Endothelial cell of umbilical vein (primary cell): ENCODE data around the gene TRIM40. TPM values are rescaled to one million over a fixed set of nuclear protein-coding genes. Genes with fewer than 3 reads are reported as not detected.

Experiments
- BruUV-seq: library from RNA; stranded (reverse); fragments of 400-500 nt; replicated peaks from 2 replicates; lab custom pipeline; 2021; lab: Mats Ljungman, UMichigan
- CTCF ChIA-PET: fragments of 300-600, 350-600 bp; sonication (Branson Sonifier 250); formaldehyde crosslinking; loops from one replicate; lab custom pipeline; 2021; ENCODE audit warnings: antibody characterized with exemption, inconsistent platforms; lab: Charles Lee
- POLR2A ChIA-PET: fragments of 300-600, 350-600 bp; sonication (Branson Sonifier 250); formaldehyde crosslinking; loops from one replicate; lab custom pipeline; 2021; ENCODE audit warnings: antibody characterized with exemption, inconsistent platforms; lab: Charles Lee
- DNase-seq: peaks from one replicate; pipeline ENCODE4 v3.0.0-alpha.2; 2011; ENCODE audit warnings: low read depth, low spot score
- FAIRE-seq: peaks from 2 replicates; lab custom pipeline; 2011; peaks lifted over from hg19 to GRCh38; lab: Jason Lieb, UNC
- H2AFZ ChIP-seq: 2 replicates; pipeline ENCODE4 v1.6.0; 2012; ENCODE audit warnings: low read depth, low read length, control low read depth, inconsistent platforms
- H3K27ac ChIP-seq: 2 replicates; pipeline ENCODE4 v1.5.1; 2011; ENCODE audit warnings: low read depth, mild to moderate bottlenecking, control low read depth, low read length, moderate library complexity; ENCODE audit not compliant: insufficient read depth
- H3K27me3 ChIP-seq, 2 experiments: 2 replicates each; pipeline versions ENCODE4 v1.6.0 to v1.6.1; 2011; ENCODE audit warnings: low read length in 2 of 2, mixed read lengths in 1 of 2; ENCODE audit not compliant: control insufficient read depth in 2 of 2, insufficient read depth in 2 of 2
- H3K36me3 ChIP-seq, 2 experiments: 2 replicates in 1 of 2; 3 replicates in 1 of 2; pipeline ENCODE4 v1.5.1; 2011; ENCODE audit warnings: low read length in 2 of 2, mild to moderate bottlenecking in 1 of 2, moderate library complexity in 1 of 2; ENCODE audit not compliant: control insufficient read depth in 2 of 2, insufficient read depth in 2 of 2; ENCODE audit errors: extremely low read depth in 1 of 2
- H3K4me1 ChIP-seq: 3 replicates; pipeline ENCODE4 v1.5.1; 2011; ENCODE audit warnings: mild to moderate bottlenecking, low read length; ENCODE audit not compliant: control insufficient read depth, insufficient read depth; ENCODE audit errors: extremely low read depth
- H3K4me2 ChIP-seq: 2 replicates; pipeline ENCODE4 v1.6.1; 2011; ENCODE audit warnings: low read length, control low read depth, mixed read lengths; ENCODE audit not compliant: insufficient read depth
- H3K4me3 ChIP-seq, 3 experiments: fragments of 200-600 bp in 1 of 3; sonication (generic), shearing (Covaris generic) in 1 of 3; replicated peaks in 1 of 3; 2 replicates each; pipeline ENCODE4 v1.5.1; 2011 to 2016; ENCODE audit warnings: control low read depth in 3 of 3, low read length in 3 of 3, mild to moderate bottlenecking in 2 of 3, inconsistent platforms in 1 of 3, low read depth in 1 of 3, moderate library complexity in 1 of 3; ENCODE audit not compliant: insufficient read depth in 1 of 3
- H3K79me2 ChIP-seq: 2 replicates; pipeline ENCODE4 v1.6.0; 2012; ENCODE audit warnings: low read length, inconsistent platforms; ENCODE audit not compliant: control insufficient read depth, insufficient read depth
- H3K9ac ChIP-seq: replicated peaks from 2 replicates; pipeline ENCODE3; 2011; ENCODE audit warnings: low read length, control low read depth; ENCODE audit not compliant: insufficient read depth; ENCODE audit errors: extremely low read depth
- H3K9me1 ChIP-seq: replicated peaks from 3 replicates; pipeline ENCODE4 v1.6.0; 2011; ENCODE audit warnings: mild to moderate bottlenecking, low read length; ENCODE audit not compliant: control insufficient read depth, insufficient read depth; ENCODE audit errors: extremely low read depth
- H3K9me3 ChIP-seq: replicated peaks from 2 replicates; pipeline ENCODE4 v1.5.1; 2012; ENCODE audit warnings: low read length, inconsistent platforms; ENCODE audit not compliant: control insufficient read depth, insufficient read depth
- H4K20me1 ChIP-seq: replicated peaks from 2 replicates; pipeline ENCODE3; 2011; ENCODE audit warnings: mild to moderate bottlenecking, low read length; ENCODE audit not compliant: control insufficient read depth, insufficient read depth; ENCODE audit errors: extremely low read depth
- CTCF ChIP-seq, 2 donors: IDR thresholded peaks; 1 replicate in 1 of 2; 2 replicates in 1 of 2; pipeline ENCODE4 v1.5.1; 2011; ENCODE audit warnings: low read length in 2 of 2, mild to moderate bottlenecking in 2 of 2, moderate library complexity in 2 of 2, control low read depth in 1 of 2, inconsistent platforms in 1 of 2, low read depth in 1 of 2; ENCODE audit not compliant: insufficient read depth in 1 of 2; ENCODE audit errors: extremely low read depth in 1 of 2
- EZH2 ChIP-seq: IDR thresholded peaks from 2 replicates; pipeline ENCODE4 v1.6.1; 2012; ENCODE audit warnings: borderline replicate concordance, low read depth, mild to moderate bottlenecking, moderate library complexity, low read length, inconsistent platforms; ENCODE audit not compliant: severe bottlenecking
- FOS ChIP-seq: IDR thresholded peaks from 2 replicates; pipeline ENCODE4 v1.6.1; 2011; ENCODE audit warnings: mild to moderate bottlenecking, low read length, moderate library complexity, borderline replicate concordance; ENCODE audit not compliant: insufficient read depth
- GATA2 ChIP-seq: IDR thresholded peaks from 2 replicates; pipeline ENCODE4 v1.7.0; 2011; ENCODE audit warnings: low read depth, mild to moderate bottlenecking, moderate library complexity, mixed read lengths, low read length; ENCODE audit not compliant: insufficient read length, insufficient read depth
- JUN ChIP-seq: IDR thresholded peaks from 2 replicates; pipeline ENCODE4 v1.6.1; 2011; ENCODE audit warnings: borderline replicate concordance, low read depth; ENCODE audit not compliant: insufficient read length, insufficient read depth
- MAX ChIP-seq: IDR thresholded peaks from 2 replicates; pipeline ENCODE4 v1.6.1; 2011; ENCODE audit not compliant: insufficient read depth, insufficient read length
- MYC ChIP-seq: IDR thresholded peaks from one replicate; pipeline ENCODE4 v1.6.1; 2011; ENCODE audit warnings: mild to moderate bottlenecking, low read depth, low read length
- POLR2A ChIP-seq: IDR thresholded peaks from 2 replicates; pipeline ENCODE4 v1.6.1; 2012; ENCODE audit warnings: low read depth, mild to moderate bottlenecking, control low read depth, low read length
- POLR2AphosphoS5 ChIP-seq: IDR thresholded peaks from 2 replicates; pipeline ENCODE4 v1.6.1; 2012; ENCODE audit warnings: low read depth, mild to moderate bottlenecking, control low read depth, low read length, moderate library complexity; ENCODE audit not compliant: insufficient read depth
- dilution Hi-C: fragments of 300-500 bp; cut with MboI; formaldehyde crosslinking; loops from one replicate; pipeline ENCODE4 v1.15.0; 2019; ENCODE audit warnings: low sequenced_read_pairs; ENCODE audit not compliant: extremely low pct_ligation_motif_present
- intact Hi-C: fragments of 100-400 bp; cut with micrococcal nuclease; formaldehyde crosslinking; loops from one replicate; pipeline ENCODE4 v1.10.0; 2022
- polyA plus RNA-seq, 4 experiments: library from polyadenylated mRNA; depleted of rRNA in 3 of 4; stranded (reverse) in 3 of 4; unstranded in 1 of 4; fragments of >200 nt; gene quantifications; 2 replicates each; pipeline versions ENCODE4 v1.2.1 to v1.2.3, GENCODE V29; 2011 to 2012; ENCODE audit warnings: missing spikeins in 1 of 4
- total RNA-seq: library from RNA; stranded (reverse); gene quantifications from 2 replicates; pipeline ENCODE4 v1.2.3, GENCODE V29; 2021

TRIM40 gene
- total and polyA plus RNA-seq, 2 donors (not counting 3 experiments of a cell fraction or from before 2014, with no cell fraction given): not detected

DNA sequence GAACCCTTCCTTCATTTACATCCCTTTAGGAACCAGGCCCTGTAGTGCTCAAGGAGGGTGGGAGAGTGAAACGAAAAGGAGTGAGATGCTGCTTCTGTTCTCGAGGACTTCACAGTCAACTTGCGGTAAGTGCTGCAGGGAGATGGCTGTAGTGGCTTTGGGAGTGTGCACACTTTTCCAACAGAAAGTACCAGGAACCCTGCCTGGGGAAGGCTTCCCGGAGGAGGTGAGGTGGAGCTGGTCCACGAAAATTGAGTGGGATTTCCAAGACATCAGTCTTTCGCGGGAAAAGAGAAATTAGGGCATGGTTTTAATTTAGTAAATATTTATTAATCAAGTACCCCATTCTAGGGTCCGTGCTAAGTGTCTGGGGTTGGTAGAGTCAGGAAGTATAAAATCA is 35.8 kb upstream of the TRIM40 start:
- Histone ChIP-seq H3K36me3 (no peaks in the 10 kb centered on the region), H3K79me2 (no peaks in the 10 kb centered on the region), H3K9me1 (no peaks in the 10 kb centered on the region), H3K27me3 (peaks cover 43 to 64% of the 10 kb centered on the region in 2 experiments), H3K27ac (no peak overlapping the region), H3K4me1 (peaks cover 17% of the 10 kb centered on the region), H3K9ac (no peak overlapping the region), H2AFZ (no peak overlapping the region), H3K4me2 (no peak overlapping the region), H3K4me3 (no peak overlapping the region), H3K9me3 (no peaks in the 10 kb centered on the region), H4K20me1 (no peaks in the 10 kb centered on the region)
- TF ChIP-seq MYC: no peak
- TF ChIP-seq EZH2: no peak
- TF ChIP-seq CTCF (IDR thresholded peaks at IDR 0.05; ENCODE audit: extremely low read depth in 1 of 2, insufficient read depth in 1 of 2, low read depth in 1 of 2, low read length in 2 of 2): no peak
- TF ChIP-seq FOS: no peak
- no peak for TF ChIP-seq MAX
- TF ChIP-seq JUN: no peak
- TF ChIP-seq GATA2: no peak
- TF ChIP-seq POLR2A: no peak
- no peak for TF ChIP-seq POLR2AphosphoS5
- FAIRE-seq (no peak), DNase-seq (no peak)
- POLR2A ChIA-PET: no interaction called here
- intact Hi-C loops: no loop called here
- dilution Hi-C loops: no loop called here
- BruUV-seq: no TSS peak
- CTCF ChIA-PET: no interaction called here
